GM12872 (cell line): ENCODE results near the gene SMIM38.

Source experiments
- CTCF ChIP-seq: IDR thresholded peaks from 3 replicates; pipeline ENCODE4 v1.5.1; 2011; ENCODE audit warnings: low read depth, mild to moderate bottlenecking, low read length, moderate library complexity; ENCODE audit not compliant: insufficient read depth

Gene SMIM38

GRCh38 chr11:69130654-69131053 is 25.1 kb upstream of the SMIM38 start:
- no peak for TF ChIP-seq CTCF

GRCh38 chr11:69131121-69131566 is 24.6 kb upstream of the SMIM38 start:
- no peak for TF ChIP-seq CTCF

GRCh38 chr11:69131644-69132300 is 24.0 kb upstream of the SMIM38 start:
- peak; percentile 37; the same call in 1 of the 3 replicates for TF ChIP-seq CTCF

- TF ChIP-seq CTCF: no peak
Observed at GRCh38 chr11:69132301-69132670, 23.4 kb upstream of the SMIM38 start.

- no peak for TF ChIP-seq CTCF
Observed at GRCh38 chr11:69133251-69133650, 22.5 kb upstream of the SMIM38 start.

GRCh38 chr11:69134957-69135356 is 20.8 kb upstream of the SMIM38 start:
- TF ChIP-seq CTCF: no peak

GRCh38 chr11:69135420-69136363 is 20.0 kb upstream of the SMIM38 start:
- no peak for TF ChIP-seq CTCF
